ENCODE results near the gene CA6. TPM values are rescaled to one million over a fixed set of nuclear protein-coding genes. Genes with fewer than 3 reads are reported as not detected.

CA6 gene
- polyA plus RNA-seq, 2 of the 4 experiments (the other 2 are of a cell fraction), result not detected

DNA sequence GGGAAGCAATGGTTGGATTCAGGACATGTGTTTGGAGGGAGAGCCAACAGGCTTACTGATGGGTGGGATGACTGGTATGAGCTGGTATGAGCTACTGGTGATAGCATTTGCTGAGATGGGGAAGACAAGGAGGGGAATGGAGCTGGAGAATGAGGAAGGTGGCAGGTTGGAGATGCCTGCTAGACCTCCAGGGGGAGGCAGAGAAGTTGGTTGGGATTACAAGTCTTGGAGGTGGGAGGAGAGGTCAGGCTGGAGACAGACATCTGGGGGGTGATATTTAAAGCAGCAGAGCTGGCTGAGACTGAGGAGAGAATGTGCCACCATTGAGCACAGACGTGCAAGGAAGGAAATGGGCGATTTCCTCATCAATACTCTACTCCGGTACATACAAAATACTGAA lies 35.3 kb upstream of the CA6 start:
- TF ChIP-seq ESRRA (IDR thresholded peaks at IDR 0.05; ENCODE audit: borderline replicate concordance, low read length) (no peak), CHD4 (IDR thresholded peaks at IDR 0.05; ENCODE audit: borderline replicate concordance) (no peak), SREBF2 (IDR thresholded peaks at IDR 0.05) (no peak), FOSB (CRISPR knock-in tag; IDR thresholded peaks at IDR 0.05) (no peak), FOSL2 (IDR thresholded peaks at IDR 0.05) (no peak), FOSL2 (CRISPR knock-in tag; IDR thresholded peaks at IDR 0.05) (no peak), EHMT2 (IDR thresholded peaks at IDR 0.05; ENCODE audit: low read depth) (no peak), EHF (CRISPR knock-in tag; IDR thresholded peaks at IDR 0.05) (no peak)
- TF ChIP-seq, protein P1, sequence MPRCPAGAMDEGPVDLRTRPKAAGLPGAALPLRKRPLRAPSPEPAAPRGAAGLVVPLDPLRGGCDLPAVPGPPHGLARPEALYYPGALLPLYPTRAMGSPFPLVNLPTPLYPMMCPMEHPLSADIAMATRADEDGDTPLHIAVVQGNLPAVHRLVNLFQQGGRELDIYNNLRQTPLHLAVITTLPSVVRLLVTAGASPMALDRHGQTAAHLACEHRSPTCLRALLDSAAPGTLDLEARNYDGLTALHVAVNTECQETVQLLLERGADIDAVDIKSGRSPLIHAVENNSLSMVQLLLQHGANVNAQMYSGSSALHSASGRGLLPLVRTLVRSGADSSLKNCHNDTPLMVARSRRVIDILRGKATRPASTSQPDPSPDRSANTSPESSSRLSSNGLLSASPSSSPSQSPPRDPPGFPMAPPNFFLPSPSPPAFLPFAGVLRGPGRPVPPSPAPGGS (IDR thresholded peaks at IDR 0.05), result no peak
- TF ChIP-seq, protein P2, sequence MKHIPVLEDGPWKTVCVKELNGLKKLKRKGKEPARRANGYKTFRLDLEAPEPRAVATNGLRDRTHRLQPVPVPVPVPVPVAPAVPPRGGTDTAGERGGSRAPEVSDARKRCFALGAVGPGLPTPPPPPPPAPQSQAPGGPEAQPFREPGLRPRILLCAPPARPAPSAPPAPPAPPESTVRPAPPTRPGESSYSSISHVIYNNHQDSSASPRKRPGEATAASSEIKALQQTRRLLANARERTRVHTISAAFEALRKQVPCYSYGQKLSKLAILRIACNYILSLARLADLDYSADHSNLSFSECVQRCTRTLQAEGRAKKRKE (CRISPR knock-in tag; IDR thresholded peaks at IDR 0.05; ENCODE audit: low read depth), result no peak
- TF ChIP-seq, protein P3, sequence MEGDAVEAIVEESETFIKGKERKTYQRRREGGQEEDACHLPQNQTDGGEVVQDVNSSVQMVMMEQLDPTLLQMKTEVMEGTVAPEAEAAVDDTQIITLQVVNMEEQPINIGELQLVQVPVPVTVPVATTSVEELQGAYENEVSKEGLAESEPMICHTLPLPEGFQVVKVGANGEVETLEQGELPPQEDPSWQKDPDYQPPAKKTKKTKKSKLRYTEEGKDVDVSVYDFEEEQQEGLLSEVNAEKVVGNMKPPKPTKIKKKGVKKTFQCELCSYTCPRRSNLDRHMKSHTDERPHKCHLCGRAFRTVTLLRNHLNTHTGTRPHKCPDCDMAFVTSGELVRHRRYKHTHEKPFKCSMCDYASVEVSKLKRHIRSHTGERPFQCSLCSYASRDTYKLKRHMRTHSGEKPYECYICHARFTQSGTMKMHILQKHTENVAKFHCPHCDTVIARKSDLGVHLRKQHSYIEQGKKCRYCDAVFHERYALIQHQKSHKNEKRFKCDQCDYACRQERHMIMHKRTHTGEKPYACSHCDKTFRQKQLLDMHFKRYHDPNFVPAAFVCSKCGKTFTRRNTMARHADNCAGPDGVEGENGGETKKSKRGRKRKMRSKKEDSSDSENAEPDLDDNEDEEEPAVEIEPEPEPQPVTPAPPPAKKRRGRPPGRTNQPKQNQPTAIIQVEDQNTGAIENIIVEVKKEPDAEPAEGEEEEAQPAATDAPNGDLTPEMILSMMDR (IDR thresholded peaks at IDR 0.05), result no peak
- H3K27ac ChIP-seq, result no peak overlapping the region
- H3K4me3 ChIP-seq, result no peak overlapping the region
- POLR2A ChIA-PET, result interaction anchor here (1.3 kb wide), 1 partner anchor 32 kb away, joined by 4 read pairs; the partner anchor contains the start of gene ENO1
- FAIRE-seq, result no peak
- H3K4me2 ChIP-seq, result no peak overlapping the region
- peak in 1 of 2 experiments; percentile 38; a peak in 3 of 6 replicates for ATAC-seq
- peaks cover 68% of the 10 kb centered on the region for H3K4me1 ChIP-seq
- no peaks in the 10 kb centered on the region for H3K9me3 ChIP-seq
- WGBS (ENCODE audit: missing lambda C conversion rate), result 82% methylated on average over 3 of the region's 3 CpGs
- DNase-seq (ENCODE audit: low read depth in 1 of 2, low spot score in 1 of 2), result peak in 1 of 2 experiments; percentile 61
- CTCF ChIA-PET, result interaction anchor here (0.9 to 3.5 kb wide), 4 partner anchors 8 to 95 kb away, joined by 3 to 21 read pairs (median 6); no protein-coding TSS in a partner anchor

DNA sequence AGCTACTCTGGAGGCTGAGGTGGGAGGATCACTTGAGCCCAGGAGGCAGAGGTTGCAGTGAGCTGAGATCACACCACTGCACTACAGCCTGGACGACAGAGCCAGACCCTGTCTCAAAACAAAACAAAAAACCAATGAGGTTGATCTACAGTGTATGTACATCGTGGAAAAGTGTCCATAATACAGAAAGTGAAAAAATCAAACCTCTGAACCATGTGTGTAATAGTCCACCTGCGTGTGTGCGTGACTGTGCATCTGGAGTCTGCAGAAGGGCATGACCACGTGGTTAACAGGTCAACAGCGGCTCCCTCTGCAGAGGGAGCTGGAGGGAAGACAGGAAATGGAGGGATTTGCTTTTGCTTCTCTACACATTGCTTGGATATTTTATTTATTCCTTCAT lies 34.8 kb upstream of the CA6 start:
- Histone ChIP-seq H3K9me3 (no peaks in the 10 kb centered on the region), H3K27ac (no peak overlapping the region; a peak in 2 of 6 replicates), H3K4me1 (peaks cover 66% of the 10 kb centered on the region), H3K4me3 (no peak overlapping the region), H3K4me2 (peak overlapping the region; percentile 54)
- DNase-seq (ENCODE audit: low read depth in 1 of 2, low spot score in 1 of 2) (peak in 1 of 2 experiments; percentile 52), ATAC-seq (peak; percentile 45 to 52; a peak in 4 of 6 replicates), FAIRE-seq (no peak)
- ChIA-PET POLR2A (interaction anchor here (0.6 kb wide), 1 partner anchor 21 kb away, joined by 6 read pairs; no protein-coding TSS in a partner anchor), CTCF (interaction anchor here (1.6 to 1.9 kb wide), 2 partner anchors 30 to 94 kb away, joined by 5 to 6 read pairs; no protein-coding TSS in a partner anchor)
- WGBS (ENCODE audit: missing lambda C conversion rate), result 44% methylated on average over 6 of the region's 6 CpGs
- TF ChIP-seq, protein P4, sequence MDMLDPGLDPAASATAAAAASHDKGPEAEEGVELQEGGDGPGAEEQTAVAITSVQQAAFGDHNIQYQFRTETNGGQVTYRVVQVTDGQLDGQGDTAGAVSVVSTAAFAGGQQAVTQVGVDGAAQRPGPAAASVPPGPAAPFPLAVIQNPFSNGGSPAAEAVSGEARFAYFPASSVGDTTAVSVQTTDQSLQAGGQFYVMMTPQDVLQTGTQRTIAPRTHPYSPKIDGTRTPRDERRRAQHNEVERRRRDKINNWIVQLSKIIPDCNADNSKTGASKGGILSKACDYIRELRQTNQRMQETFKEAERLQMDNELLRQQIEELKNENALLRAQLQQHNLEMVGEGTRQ (IDR thresholded peaks at IDR 0.05), result 0 out of 2 replicates have a peak, but pooled peaks have one; percentile 19
- TF ChIP-seq CEBPB (IDR thresholded peaks at IDR 0.05) (no peak), CBX2 (IDR thresholded peaks at IDR 0.05; ENCODE audit: borderline replicate concordance, low read depth) (no peak), TFCP2L1 (CRISPR knock-in tag; IDR thresholded peaks at IDR 0.05) (no peak)
- TF ChIP-seq, protein P5, sequence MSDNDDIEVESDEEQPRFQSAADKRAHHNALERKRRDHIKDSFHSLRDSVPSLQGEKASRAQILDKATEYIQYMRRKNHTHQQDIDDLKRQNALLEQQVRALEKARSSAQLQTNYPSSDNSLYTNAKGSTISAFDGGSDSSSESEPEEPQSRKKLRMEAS (IDR thresholded peaks at IDR 0.05), result peak; percentile 87

All from A549 (cell line).